DLD1 (cell line): ENCODE results near the gene NPY.
"Not testable (repeated sequence)": the region's sequence is repeated elsewhere in the genome, so short reads cannot be mapped to it uniquely, and the experiment has no call there.

Experiments used
- in situ Hi-C: cut with HindIII; loops from 2 replicates; pipeline ENCODE4 v1.10.0; 2017; ENCODE audit warnings: low sequenced_read_pairs

NPY gene

GRCh38 chr7:24283897-24284698 lies at the start of gene NPY:
Gene NPY (plus strand): TSS chr7:24284190. CDS start chr7:24285241, 1,051 bp downstream.
- in situ Hi-C loops = no loop called here

GRCh38 chr7:24239260-24239659 lies 44.7 kb upstream of the NPY start:
- in situ Hi-C loops = no loop called here

DNA sequence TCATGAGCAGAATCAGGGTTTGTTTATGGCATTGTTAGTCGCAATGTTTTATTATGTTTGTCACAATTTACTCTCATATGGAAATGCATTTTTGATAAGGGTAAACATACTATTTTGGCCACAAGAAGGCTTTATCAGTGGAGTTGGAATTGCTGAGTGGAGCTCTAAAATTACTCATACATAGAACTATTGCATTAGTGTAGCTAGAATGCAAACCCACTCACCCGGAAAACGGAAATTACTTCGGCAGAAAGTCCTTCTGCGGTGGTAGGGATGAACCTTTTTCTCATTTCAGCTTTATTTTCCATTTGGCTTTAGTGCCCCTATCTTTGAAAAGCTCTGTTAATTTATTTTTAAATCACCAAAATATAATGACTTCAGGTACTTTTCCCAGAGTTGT lies 42.8 kb upstream of the NPY start:
- in situ Hi-C loops = no loop called here

DNA sequence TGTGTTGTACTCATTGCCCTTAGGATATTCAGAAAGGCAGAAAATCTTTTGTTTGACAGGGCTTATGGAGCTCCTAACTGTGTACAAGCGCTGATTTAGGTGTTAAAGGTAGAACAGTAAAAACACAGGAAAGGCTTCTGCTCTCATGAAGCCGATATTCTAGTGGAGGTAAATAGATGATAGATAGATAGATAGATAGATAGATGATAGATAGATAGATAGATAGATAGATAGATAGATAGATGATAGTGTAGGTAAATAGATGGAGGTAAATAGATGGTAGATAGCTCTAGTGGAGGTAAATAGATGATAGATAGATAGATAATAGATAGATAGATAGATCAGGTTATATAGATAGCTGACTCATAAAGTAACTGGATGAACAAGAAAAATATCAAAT lies 39.4 kb upstream of the NPY start:
- in situ Hi-C loops = no loop called here

DNA sequence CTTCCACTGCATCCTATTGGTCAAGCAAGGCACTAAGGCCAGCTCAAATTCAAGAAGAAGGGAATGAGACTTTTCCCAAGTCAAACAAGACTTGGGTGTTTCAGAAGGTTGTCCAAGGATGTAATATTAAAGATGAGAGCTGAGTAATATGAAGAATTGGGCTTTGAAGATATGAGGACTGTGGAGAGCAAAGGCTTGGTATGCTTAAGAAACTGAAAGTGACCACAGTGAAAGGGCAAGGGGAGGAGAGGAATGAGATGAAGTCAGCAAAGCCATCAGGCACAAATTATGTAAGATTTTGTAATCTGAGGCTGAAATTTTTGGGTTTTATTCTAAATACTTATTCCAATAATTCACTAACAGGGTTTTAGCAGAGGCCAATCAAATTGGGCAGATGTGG lies 38.6 kb upstream of the NPY start:
- in situ Hi-C loops = no loop called here

DNA sequence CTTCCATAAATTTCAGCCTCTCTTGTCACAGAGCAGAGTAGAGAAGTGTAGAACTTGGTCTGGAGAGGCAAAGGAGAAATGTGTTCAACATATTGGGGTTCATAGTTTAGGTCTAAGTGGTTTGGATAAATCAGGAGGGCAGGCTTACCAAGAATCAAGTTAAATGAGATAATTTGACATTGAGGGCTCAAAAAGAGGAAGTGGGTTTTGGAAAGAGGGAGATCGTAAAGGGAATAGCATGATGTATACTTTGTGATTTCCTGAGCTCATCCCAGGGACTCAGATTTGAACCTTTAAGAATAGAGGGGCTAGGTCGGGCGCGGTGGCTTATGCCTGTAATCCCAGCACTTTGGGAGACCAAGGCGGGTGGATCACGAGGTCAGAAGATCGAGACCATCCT lies 34.7 kb upstream of the NPY start:
- in situ Hi-C loops = no loop called here

DNA sequence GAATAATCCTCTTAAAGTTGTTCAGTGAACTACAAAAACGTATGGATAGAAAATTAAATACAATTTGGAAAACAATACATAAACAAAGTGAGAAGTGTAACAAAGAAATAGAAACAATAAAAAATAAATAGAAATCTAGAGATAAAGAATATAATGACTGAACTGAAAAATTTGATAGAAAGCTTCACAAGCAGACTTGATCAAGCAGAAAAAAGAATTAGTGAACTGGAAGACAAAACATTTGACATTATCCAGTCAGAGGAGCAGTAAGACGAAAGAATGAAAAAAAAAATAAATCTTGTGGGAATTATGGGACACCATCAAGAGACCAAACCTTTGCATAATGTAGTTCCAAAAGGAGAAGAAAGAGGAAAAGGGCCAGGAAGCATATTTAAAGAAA lies 32.4 kb upstream of the NPY start:
- in situ Hi-C loops = no loop called here

DNA sequence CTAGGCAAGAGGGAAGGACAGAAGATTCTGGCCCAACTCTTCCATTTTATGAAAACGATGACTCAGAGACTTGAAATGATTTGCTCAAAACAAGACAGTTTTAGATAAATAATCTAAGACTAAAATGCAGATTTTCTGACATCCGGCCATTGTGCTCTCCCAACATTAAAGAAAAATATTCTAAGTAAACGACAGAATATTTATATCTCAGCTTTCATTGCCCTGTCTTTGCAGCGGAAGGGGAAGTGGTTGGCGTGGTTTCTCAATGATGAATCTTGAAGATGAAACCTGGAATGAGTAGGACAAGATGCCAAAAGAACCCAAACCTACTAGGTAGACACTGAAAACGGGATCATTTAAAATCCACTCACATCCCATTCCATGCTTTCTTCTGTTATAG lies 28.9 kb upstream of the NPY start:
- in situ Hi-C loops = no loop called here

GRCh38 chr7:24258324-24258723 lies 25.7 kb upstream of the NPY start:
- in situ Hi-C loops = not testable (repeated sequence)

GRCh38 chr7:24271938-24272337 lies 12.1 kb upstream of the NPY start:
- in situ Hi-C loops = no loop called here

- in situ Hi-C loops = no loop called here
These were observed 4.5 kb upstream of the NPY start for GRCh38 chr7:24279512-24279911.

GRCh38 chr7:24283554-24283896 lies 465 bp upstream of the NPY start:
- in situ Hi-C loops = no loop called here

DNA sequence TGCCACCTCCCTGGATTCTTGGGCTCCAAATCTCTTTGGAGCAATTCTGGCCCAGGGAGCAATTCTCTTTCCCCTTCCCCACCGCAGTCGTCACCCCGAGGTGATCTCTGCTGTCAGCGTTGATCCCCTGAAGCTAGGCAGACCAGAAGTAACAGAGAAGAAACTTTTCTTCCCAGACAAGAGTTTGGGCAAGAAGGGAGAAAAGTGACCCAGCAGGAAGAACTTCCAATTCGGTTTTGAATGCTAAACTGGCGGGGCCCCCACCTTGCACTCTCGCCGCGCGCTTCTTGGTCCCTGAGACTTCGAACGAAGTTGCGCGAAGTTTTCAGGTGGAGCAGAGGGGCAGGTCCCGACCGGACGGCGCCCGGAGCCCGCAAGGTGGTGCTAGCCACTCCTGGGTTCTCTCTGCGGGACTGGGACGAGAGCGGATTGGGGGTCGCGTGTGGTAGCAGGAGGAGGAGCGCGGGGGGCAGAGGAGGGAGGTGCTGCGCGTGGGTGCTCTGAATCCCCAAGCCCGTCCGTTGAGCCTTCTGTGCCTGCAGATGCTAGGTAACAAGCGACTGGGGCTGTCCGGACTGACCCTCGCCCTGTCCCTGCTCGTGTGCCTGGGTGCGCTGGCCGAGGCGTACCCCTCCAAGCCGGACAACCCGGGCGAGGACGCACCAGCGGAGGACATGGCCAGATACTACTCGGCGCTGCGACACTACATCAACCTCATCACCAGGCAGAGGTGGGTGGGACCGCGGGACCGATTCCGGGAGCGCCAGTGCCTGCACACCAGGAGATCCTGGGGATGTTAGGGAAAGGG lies 913 bp downstream of the NPY start:
- in situ Hi-C loops = no loop called here

DNA sequence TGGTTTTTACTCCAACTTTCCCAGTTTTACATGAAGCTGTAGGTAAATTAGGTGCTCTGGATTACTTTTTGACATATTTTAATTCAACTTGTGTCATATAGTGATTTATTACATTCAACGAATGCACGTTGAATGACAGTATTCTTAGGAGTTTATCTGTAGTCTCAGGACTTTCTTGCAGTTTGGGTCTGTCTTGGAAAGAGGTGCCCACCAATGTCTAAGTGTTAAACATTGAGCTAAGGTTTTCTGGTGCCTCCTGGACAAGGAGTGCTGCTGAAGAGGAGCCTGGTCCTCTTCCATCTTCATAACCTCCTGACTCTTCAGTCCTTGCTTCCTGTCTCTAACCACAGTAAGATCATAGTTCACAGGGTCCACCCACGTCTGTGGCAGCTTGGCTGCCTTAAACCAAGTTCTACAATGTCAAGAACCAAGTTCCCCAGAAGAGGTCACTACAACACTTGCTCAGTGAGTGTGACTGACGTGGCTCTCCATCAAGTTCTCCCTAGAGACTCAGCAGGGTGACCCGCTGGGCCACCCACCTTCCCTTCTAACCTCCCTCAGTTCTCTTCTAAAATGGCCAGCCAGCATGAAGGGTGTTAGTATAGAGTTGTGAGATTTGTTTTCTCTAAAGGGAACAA lies 6.1 kb downstream of the NPY start:
- in situ Hi-C loops = no loop called here

- in situ Hi-C loops = no loop called here
These were observed 7.3 kb downstream of the NPY start for GRCh38 chr7:24291271-24291670.

DNA sequence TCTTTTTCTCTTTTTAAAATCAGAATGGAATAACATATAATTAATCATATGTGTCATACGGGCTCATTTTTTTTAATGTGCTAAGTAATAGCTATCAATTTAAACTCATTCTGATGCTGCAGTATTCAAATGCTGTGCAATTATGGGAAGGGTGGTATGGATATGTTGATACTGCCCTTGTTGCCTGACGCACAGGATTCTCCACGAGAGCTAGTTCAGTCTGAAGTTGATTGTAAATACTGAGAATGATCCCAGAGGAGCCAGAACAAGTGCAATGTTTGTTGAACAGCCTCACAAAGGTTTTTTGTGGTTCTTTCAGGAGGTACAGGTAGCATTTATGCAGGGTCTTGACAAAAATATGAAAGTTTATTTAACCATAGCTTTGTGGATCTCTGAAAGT lies 13.4 kb downstream of the NPY start:
- in situ Hi-C loops = no loop called here

- in situ Hi-C loops = no loop called here
These were observed 14.7 kb downstream of the NPY start for GRCh38 chr7:24298696-24299095.

DNA sequence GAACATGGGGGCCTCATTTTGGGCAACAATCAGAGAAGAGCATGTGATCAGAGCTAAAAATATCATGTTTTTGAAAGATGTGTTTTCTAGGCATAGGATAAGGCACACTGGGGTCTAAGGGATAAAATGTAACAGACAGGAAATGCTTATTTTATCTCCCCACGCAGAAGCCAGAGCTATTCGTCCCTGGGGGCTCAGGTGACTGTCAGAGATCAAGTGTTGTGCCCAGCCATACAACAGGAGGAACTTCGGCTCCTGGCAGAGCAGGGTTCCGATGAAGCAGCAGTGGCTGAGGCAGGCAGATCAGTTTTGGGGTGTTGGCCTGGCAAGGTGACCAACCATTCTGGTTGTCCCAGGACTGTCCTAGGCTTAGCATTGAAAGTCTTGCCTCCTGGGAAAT lies 15.2 kb downstream of the NPY start:
- in situ Hi-C loops = no loop called here

GRCh38 chr7:24301703-24302102 lies 17.7 kb downstream of the NPY start:
- in situ Hi-C loops = no loop called here

GRCh38 chr7:24304494-24305095 lies 20.6 kb downstream of the NPY start:
- in situ Hi-C loops = no loop called here

DNA sequence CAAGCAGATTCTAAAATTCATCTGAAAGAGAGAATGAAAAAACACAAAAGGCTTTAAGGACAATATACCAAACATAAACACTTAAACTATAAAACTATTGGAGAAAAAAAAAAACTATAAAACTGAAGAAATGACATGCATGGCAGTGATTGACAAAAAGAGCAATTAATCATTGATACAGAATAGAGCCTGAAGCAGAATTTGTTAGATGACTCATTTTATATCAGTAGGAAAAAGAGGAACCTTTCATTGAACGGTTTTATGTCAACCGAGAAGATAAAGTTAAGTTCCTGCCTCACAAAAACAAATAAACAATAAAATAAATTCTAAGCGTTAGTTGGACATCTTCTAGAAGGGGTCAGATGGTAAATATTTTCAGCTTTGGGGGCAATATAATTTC lies 23.3 kb downstream of the NPY start:
- in situ Hi-C loops = no loop called here

GRCh38 chr7:24312588-24312987 lies 28.6 kb downstream of the NPY start:
- in situ Hi-C loops = no loop called here
